ENCODE data around the gene MSLN. TPM values are rescaled to one million over a fixed set of nuclear protein-coding genes. Genes with fewer than 3 reads are reported as not detected.

Gene MSLN
- total and polyA plus RNA-seq, 2 of the 13 experiments (the other 11 are each of a cell fraction or from before 2014, with no cell fraction given), result 2.0 to 2.3 TPM

DNA sequence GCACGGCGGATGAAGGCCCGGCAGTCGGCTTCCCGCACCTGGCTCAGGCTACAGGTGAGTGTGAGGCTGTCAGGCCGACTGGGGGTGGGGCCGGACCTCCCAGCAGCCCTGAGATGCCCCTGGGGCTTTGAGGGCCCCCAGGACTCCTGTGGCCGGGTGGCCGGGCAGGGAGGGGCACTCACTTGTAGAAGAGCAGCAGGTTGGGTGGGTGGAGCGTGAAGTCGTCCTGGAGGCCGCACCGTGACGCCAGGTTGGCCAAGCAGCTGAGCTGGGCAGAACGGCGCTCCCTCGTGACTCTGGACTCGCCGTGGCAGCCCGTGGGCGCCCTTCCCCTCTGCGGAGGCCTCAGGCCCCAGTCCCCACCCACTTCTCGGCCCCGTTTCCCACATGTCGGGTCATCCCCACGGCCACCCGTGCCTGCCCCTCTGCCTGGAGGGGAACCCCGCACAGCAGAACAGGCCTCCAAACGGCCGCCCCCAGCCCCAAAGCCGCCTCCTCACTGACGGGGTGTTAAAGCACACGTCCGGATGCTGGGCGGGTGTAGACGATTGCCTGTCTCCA is 14.8 kb downstream of the MSLN start:
- no peak overlapping the region for H3K27ac ChIP-seq (ENCODE audit: extremely low read length, insufficient read depth, low read length)
- H3K4me2 ChIP-seq (ENCODE audit: low read depth, low read length), result no peak overlapping the region
- no peak overlapping the region for H3K4me3 ChIP-seq (replicated peaks in 1 of 3; ENCODE audit: insufficient read depth in 1 of 3, low read depth in 2 of 3, low read length in 3 of 3)
- H3K79me2 ChIP-seq (ENCODE audit: insufficient read depth, low read length), result no peaks in the 10 kb centered on the region
- intact Hi-C loops (cut with micrococcal nuclease; ENCODE audit: unreplicated experiment), result no loop called here
- in situ Hi-C loops (cut with HindIII; ENCODE audit: extremely low pct_ligation_motif_present, low pct_unique_long_range_greater_than_20kb), result no loop called here
- H3K9ac ChIP-seq (ENCODE audit: insufficient read depth, low read depth, low read length), result no peak overlapping the region
- no peak for FAIRE-seq
- no peak for DNase-seq (ENCODE audit: low spot score)
- WGBS (ENCODE audit: low lambda C conversion rate), result 19% methylated on average over 8 of the region's 36 CpGs
- ChIA-PET POLR2A (no interaction called here), CTCF (ENCODE audit: low intra/inter-chr PET ratio, low total read pairs) (no interaction called here)
- H3K36me3 ChIP-seq (replicated peaks in 1 of 2; ENCODE audit: control insufficient read depth in 1 of 2, insufficient read depth in 2 of 2, low read length in 2 of 2), result no peaks in the 10 kb centered on the region
- ATAC-seq, result no peak
- no peaks in the 10 kb centered on the region for H3K9me3 ChIP-seq (ENCODE audit: low read length)
- H3K27me3 ChIP-seq (ENCODE audit: control insufficient read depth in 1 of 2, insufficient read depth in 2 of 2, low read length in 2 of 2), result peaks cover 6 to 48% of the 10 kb centered on the region in 2 experiments
- no TSS peak for BruUV-seq (replicated peaks)
- 0 out of 2 replicates have a peak, but pooled peaks cover 2% of the 10 kb centered on the region for H4K20me1 ChIP-seq (ENCODE audit: insufficient read depth, low read length)
- no peaks in the 10 kb centered on the region for H3K4me1 ChIP-seq (ENCODE audit: insufficient read depth, low read length)
- H2AFZ ChIP-seq (ENCODE audit: low read length), result no peak overlapping the region
- TF ChIP-seq ZFP41 (CRISPR knock-in tag; IDR thresholded peaks at IDR 0.05; ENCODE audit: borderline replicate concordance), result no peak
- TF ChIP-seq, protein P1, sequence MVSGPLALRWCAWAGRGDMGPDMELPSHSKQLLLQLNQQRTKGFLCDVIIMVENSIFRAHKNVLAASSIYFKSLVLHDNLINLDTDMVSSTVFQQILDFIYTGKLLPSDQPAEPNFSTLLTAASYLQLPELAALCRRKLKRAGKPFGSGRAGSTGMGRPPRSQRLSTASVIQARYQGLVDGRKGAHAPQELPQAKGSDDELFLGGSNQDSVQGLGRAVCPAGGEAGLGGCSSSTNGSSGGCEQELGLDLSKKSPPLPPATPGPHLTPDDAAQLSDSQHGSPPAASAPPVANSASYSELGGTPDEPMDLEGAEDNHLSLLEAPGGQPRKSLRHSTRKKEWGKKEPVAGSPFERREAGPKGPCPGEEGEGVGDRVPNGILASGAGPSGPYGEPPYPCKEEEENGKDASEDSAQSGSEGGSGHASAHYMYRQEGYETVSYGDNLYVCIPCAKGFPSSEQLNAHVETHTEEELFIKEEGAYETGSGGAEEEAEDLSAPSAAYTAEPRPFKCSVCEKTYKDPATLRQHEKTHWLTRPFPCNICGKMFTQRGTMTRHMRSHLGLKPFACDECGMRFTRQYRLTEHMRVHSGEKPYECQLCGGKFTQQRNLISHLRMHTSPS (CRISPR knock-in tag; IDR thresholded peaks at IDR 0.05; ENCODE audit: low read depth), result no peak
- no peak for TF ChIP-seq PCBP1 (IDR thresholded peaks at IDR 0.05; ENCODE audit: borderline replicate concordance, low read depth, low read length)
- TF ChIP-seq, protein P2, sequence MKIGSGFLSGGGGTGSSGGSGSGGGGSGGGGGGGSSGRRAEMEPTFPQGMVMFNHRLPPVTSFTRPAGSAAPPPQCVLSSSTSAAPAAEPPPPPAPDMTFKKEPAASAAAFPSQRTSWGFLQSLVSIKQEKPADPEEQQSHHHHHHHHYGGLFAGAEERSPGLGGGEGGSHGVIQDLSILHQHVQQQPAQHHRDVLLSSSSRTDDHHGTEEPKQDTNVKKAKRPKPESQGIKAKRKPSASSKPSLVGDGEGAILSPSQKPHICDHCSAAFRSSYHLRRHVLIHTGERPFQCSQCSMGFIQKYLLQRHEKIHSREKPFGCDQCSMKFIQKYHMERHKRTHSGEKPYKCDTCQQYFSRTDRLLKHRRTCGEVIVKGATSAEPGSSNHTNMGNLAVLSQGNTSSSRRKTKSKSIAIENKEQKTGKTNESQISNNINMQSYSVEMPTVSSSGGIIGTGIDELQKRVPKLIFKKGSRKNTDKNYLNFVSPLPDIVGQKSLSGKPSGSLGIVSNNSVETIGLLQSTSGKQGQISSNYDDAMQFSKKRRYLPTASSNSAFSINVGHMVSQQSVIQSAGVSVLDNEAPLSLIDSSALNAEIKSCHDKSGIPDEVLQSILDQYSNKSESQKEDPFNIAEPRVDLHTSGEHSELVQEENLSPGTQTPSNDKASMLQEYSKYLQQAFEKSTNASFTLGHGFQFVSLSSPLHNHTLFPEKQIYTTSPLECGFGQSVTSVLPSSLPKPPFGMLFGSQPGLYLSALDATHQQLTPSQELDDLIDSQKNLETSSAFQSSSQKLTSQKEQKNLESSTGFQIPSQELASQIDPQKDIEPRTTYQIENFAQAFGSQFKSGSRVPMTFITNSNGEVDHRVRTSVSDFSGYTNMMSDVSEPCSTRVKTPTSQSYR (CRISPR knock-in tag; IDR thresholded peaks at IDR 0.05; ENCODE audit: borderline replicate concordance), result no peak
- TF ChIP-seq SMARCC2 (IDR thresholded peaks at IDR 0.05), result no peak
- TF ChIP-seq ZNF282 (IDR thresholded peaks at IDR 0.05; ENCODE audit: partially characterized antibody), result no peak
- no peak for TF ChIP-seq SMYD3 (CRISPR knock-in tag; IDR thresholded peaks at IDR 0.05)
- TF ChIP-seq ZNF101 (CRISPR knock-in tag; IDR thresholded peaks at IDR 0.05; ENCODE audit: borderline replicate concordance, low read depth), result no peak
- TF ChIP-seq, protein P3, sequence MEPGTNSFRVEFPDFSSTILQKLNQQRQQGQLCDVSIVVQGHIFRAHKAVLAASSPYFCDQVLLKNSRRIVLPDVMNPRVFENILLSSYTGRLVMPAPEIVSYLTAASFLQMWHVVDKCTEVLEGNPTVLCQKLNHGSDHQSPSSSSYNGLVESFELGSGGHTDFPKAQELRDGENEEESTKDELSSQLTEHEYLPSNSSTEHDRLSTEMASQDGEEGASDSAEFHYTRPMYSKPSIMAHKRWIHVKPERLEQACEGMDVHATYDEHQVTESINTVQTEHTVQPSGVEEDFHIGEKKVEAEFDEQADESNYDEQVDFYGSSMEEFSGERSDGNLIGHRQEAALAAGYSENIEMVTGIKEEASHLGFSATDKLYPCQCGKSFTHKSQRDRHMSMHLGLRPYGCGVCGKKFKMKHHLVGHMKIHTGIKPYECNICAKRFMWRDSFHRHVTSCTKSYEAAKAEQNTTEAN (CRISPR knock-in tag; conservative IDR thresholded peaks at IDR 0.05), result no peak
- TF ChIP-seq, protein P4, sequence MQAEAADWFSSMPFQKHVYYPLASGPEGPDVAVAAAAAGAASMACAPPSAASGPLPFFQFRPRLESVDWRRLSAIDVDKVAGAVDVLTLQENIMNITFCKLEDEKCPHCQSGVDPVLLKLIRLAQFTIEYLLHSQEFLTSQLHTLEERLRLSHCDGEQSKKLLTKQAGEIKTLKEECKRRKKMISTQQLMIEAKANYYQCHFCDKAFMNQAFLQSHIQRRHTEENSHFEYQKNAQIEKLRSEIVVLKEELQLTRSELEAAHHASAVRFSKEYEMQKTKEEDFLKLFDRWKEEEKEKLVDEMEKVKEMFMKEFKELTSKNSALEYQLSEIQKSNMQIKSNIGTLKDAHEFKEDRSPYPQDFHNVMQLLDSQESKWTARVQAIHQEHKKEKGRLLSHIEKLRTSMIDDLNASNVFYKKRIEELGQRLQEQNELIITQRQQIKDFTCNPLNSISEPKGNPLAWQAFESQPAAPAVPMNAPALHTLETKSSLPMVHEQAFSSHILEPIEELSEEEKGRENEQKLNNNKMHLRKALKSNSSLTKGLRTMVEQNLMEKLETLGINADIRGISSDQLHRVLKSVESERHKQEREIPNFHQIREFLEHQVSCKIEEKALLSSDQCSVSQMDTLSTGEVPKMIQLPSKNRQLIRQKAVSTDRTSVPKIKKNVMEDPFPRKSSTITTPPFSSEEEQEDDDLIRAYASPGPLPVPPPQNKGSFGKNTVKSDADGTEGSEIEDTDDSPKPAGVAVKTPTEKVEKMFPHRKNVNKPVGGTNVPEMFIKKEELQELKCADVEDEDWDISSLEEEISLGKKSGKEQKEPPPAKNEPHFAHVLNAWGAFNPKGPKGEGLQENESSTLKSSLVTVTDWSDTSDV (CRISPR knock-in tag; IDR thresholded peaks at IDR 0.05), result no peak
- TF ChIP-seq ZSCAN29 (CRISPR knock-in tag; conservative IDR thresholded peaks at IDR 0.05), result no peak
- TF ChIP-seq GLI4 (CRISPR knock-in tag; IDR thresholded peaks at IDR 0.05; ENCODE audit: borderline replicate concordance), result no peak
- TF ChIP-seq, protein P5, sequence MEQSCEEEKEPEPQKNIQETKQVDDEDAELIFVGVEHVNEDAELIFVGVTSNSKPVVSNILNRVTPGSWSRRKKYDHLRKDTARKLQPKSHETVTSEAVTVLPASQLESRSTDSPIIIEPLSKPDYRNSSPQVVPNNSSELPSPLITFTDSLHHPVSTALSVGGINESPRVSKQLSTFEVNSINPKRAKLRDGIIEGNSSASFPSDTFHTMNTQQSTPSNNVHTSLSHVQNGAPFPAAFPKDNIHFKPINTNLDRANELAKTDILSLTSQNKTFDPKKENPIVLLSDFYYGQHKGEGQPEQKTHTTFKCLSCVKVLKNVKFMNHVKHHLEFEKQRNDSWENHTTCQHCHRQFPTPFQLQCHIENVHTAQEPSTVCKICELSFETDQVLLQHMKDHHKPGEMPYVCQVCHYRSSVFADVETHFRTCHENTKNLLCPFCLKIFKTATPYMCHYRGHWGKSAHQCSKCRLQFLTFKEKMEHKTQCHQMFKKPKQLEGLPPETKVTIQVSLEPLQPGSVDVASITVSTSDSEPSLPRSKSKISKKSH (CRISPR knock-in tag; IDR thresholded peaks at IDR 0.05; ENCODE audit: borderline replicate concordance), result no peak
- no peak for TF ChIP-seq ZNF253 (CRISPR knock-in tag; IDR thresholded peaks at IDR 0.05; ENCODE audit: borderline replicate concordance)

Data from HepG2 (cell line).